Stimulated activated naive CD8-positive, alpha-beta T cell treated with anti-CD3 and anti-CD28 coated beads, Interleukin-15, Interleukin-2, amounts not matched to agents 100 ng/mL and 50 ng/mL, for 24 hours (primary cell): ENCODE data around the gene SCAF8.

ENCODE experiments used
- H3K27ac Mint-ChIP-seq: one replicate; pipeline ENCODE4 v1.8.0; 2021; ENCODE audit warnings: mild to moderate bottlenecking, mixed read lengths
- H3K27me3 Mint-ChIP-seq: one replicate; pipeline ENCODE4 v1.8.0; 2021; ENCODE audit warnings: mixed read lengths
- H3K36me3 Mint-ChIP-seq: one replicate; pipeline ENCODE4 v1.8.0; 2021; ENCODE audit warnings: low read depth, mixed read lengths
- H3K4me1 Mint-ChIP-seq: one replicate; pipeline ENCODE4 v1.8.0; 2021; ENCODE audit warnings: low read depth, mixed read lengths
- H3K4me3 Mint-ChIP-seq: one replicate; pipeline ENCODE4 v1.8.0; 2021; ENCODE audit warnings: mild to moderate bottlenecking, mixed read lengths
- H3K9me3 Mint-ChIP-seq: one replicate; pipeline ENCODE4 v1.8.0; 2021; ENCODE audit warnings: mixed read lengths

Gene SCAF8

DNA sequence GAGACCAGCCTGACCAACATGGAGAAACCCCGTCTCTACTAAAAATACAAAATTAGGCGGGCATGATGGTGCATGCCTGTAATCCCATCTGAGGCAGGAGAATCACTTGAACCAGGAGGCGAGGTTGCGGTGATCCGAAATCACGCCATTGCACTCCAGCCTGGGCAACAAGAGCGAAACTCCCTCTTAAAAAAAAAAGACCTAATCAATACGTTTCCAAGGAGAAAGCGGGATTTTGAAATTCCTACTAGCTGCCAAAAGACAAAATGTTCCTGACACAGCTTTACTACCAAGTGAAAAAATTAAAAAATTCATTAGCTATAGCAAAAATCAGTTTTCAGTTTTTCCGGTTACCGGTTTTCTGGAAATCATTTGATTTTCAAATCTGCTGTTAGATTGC lies 129.3 kb downstream of the SCAF8 start:
- H3K4me3 Mint-ChIP-seq: no peak overlapping the region
- peaks cover 8% of the 10 kb centered on the region for H3K36me3 Mint-ChIP-seq
- peaks cover 4% of the 10 kb centered on the region for H3K4me1 Mint-ChIP-seq
- no peak overlapping the region for H3K27ac Mint-ChIP-seq
- H3K27me3 Mint-ChIP-seq: no peaks in the 10 kb centered on the region
- no peaks in the 10 kb centered on the region for H3K9me3 Mint-ChIP-seq

DNA sequence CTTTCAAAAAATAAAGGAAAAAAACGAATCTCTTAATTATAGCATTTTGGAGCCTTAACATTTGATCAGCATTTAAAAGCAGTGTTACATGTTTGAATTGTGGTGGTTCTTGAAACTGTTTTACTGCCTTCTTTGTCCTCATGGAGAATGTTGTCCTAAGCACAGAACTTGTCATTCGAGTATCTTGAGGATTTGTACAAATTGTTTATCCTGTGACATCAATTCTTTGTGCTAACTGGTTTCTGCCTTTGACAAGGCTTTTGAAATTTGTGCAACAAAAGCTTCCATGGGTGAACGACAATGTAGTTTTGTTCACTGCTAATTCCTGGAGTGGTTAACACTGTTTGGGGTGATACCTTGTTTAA lies 130.8 kb downstream of the SCAF8 start:
- Mint-ChIP-seq H3K4me3 (no peak overlapping the region), H3K36me3 (peaks cover 8% of the 10 kb centered on the region), H3K27ac (no peak overlapping the region), H3K4me1 (peaks cover 4% of the 10 kb centered on the region), H3K9me3 (no peaks in the 10 kb centered on the region), H3K27me3 (no peaks in the 10 kb centered on the region)

DNA sequence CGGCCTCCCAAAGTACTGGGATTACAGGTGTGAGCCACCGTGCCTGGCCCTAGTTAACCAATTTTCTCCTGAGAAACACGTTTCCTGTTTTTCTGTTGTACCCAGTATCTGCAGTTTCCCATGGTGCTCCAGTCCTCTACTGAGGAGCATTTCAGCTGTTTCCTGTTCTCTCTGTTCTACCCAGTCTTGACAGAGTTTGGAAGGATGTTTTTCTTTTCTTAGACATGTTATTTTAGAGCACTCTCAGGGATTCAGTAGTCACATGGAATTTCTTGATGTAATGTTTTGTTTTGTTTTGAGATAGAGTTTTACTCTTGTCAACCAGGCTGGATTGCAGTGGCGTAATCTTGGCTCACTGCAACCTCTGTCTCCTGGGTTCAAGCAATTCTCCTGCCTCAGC lies 132.1 kb downstream of the SCAF8 start:
- H3K36me3 Mint-ChIP-seq: peaks cover 8% of the 10 kb centered on the region

GRCh38 chr6:154868143-154868594 lies 135.0 kb downstream of the SCAF8 start:
- no peaks in the 10 kb centered on the region for H3K9me3 Mint-ChIP-seq
- peaks cover 4% of the 10 kb centered on the region for H3K4me1 Mint-ChIP-seq
- H3K27me3 Mint-ChIP-seq: no peaks in the 10 kb centered on the region
- no peak overlapping the region for H3K4me3 Mint-ChIP-seq
- H3K36me3 Mint-ChIP-seq: peaks cover 8% of the 10 kb centered on the region
- H3K27ac Mint-ChIP-seq: peak overlapping the region; percentile 2

More for the DNA sequence above, 132.1 kb downstream of the SCAF8 start:
- Mint-ChIP-seq H3K27ac (no peak overlapping the region), H3K27me3 (no peaks in the 10 kb centered on the region), H3K4me1 (peaks cover 4% of the 10 kb centered on the region), H3K9me3 (no peaks in the 10 kb centered on the region), H3K4me3 (no peak overlapping the region)

DNA sequence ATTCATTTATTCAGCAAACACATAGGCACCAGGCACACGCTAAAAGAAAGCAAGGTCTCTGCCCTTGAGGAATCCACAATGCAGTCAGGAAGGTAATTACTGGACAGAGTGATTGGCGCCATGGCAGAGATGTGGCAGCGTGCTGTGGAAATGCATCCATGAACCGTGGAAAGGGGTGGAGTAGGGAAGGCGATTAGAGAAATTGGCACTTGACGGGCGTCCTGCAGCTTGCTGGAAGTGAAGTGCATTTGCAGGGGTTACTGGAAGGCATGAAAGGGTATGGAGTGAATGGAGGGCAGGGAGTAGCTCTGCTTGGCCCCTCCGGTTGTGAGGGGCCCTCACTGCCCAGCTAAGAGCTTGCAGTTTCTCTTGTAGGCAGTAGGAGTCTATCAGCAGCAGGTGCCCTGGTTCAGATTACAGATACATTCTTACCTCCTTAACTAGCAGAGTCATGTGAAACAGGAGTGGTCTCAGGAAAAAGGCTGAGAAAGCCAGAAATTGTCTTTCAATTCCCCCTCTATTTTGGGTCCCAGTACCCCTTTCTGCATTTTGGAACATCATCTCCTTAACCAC lies 139.4 kb downstream of the SCAF8 start:
- Mint-ChIP-seq H3K27me3 (no peaks in the 10 kb centered on the region), H3K27ac (no peak overlapping the region), H3K9me3 (no peaks in the 10 kb centered on the region), H3K36me3 (peaks cover 10% of the 10 kb centered on the region), H3K4me3 (no peak overlapping the region), H3K4me1 (peaks cover 10% of the 10 kb centered on the region)

GRCh38 chr6:154873546-154873945 lies 140.3 kb downstream of the SCAF8 start:
- Mint-ChIP-seq H3K27ac (no peak overlapping the region), H3K36me3 (peaks cover 10% of the 10 kb centered on the region), H3K27me3 (no peaks in the 10 kb centered on the region)

DNA sequence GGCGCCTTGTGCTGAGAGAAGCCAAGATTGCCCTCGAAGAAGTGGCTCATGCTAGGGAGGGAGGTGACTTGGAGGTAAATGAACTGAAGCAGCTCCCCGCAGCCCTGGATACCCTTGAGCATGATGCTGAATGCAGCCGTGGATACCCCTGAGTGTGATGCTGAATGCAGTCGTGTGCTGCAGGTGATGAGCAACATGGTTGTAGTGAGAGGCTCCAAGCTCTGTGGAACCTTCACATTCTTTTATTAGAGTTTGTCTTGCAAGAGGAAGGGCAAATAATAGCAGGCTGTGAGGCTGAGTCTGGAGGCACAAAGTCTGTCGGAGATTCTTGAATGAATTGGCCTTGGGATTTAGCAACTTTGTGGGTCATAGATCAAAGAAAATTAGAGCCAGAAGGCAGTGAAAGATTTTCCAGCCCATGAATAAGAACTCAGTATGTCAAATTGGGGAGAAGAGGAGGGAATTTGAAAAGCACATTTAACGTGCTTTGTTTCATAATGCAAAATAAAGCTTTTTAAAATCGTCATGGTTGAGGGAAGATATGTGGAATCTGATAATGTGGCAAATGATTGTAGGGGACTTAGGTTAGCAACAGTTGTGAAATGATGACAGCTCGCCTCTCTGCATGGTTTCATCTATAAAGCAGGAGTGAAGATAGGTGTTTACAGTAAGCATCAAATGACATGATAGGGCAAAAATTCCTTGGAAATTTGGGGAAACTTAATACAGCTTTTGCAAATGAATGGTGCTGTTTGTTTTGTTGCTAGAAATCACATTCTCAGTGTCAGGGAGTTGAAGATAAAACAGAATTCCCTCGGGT lies 141.8 kb downstream of the SCAF8 start:
- H3K4me1 Mint-ChIP-seq: peaks cover 16% of the 10 kb centered on the region
- no peak overlapping the region for H3K4me3 Mint-ChIP-seq
- peaks cover 10% of the 10 kb centered on the region for H3K36me3 Mint-ChIP-seq
- H3K27ac Mint-ChIP-seq: no peak overlapping the region
- no peaks in the 10 kb centered on the region for H3K9me3 Mint-ChIP-seq
- no peaks in the 10 kb centered on the region for H3K27me3 Mint-ChIP-seq

More at GRCh38 chr6:154873546-154873945, 140.3 kb downstream of the SCAF8 start:
- peaks cover 16% of the 10 kb centered on the region for H3K4me1 Mint-ChIP-seq
- no peak overlapping the region for H3K4me3 Mint-ChIP-seq
- no peaks in the 10 kb centered on the region for H3K9me3 Mint-ChIP-seq

DNA sequence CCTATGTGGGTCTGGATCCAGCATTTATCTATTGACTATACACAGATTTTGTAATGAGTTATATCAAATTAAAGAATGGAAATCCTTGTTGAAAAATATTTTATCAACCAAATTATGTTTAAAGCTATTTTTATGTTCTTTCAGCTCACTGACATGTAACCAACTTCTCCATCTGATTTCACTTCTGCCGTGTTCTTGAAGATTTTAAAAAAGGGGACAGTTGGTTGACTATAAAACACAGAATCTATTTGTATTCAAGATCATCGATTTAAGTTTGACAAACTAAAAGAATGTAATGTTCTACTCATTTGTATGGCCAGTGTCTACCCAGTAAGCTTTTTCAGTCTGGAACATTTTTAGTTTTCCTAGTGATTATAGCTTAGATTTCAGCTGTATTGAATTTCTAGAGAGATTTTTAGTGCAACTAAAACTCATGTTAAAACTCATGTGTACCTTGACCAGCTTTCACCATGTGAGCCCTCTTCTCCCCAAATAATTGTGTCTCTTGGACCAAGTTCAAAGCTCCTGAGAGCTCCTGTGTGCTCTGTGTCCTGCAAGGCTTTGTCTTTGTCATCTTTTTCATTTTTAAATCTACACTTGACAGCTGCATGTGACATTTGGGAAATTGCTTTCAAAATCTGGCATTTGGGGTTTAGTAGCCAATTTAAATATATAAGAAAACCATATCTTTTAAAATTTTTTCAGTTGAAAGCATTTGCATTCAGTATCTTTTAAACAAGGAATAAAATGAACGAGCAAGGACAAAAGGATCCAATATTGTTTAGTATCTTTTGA lies 143.5 kb downstream of the SCAF8 start:
- Mint-ChIP-seq H3K9me3 (no peaks in the 10 kb centered on the region), H3K27ac (no peak overlapping the region), H3K4me3 (no peak overlapping the region), H3K36me3 (peaks cover 10% of the 10 kb centered on the region), H3K27me3 (no peaks in the 10 kb centered on the region), H3K4me1 (peaks cover 16% of the 10 kb centered on the region)

GRCh38 chr6:154878871-154879491 lies 145.8 kb downstream of the SCAF8 start:
- peak overlapping the region; percentile 41 for H3K27ac Mint-ChIP-seq
- no peak overlapping the region for H3K4me3 Mint-ChIP-seq
- peaks cover 13% of the 10 kb centered on the region for H3K36me3 Mint-ChIP-seq
- no peaks in the 10 kb centered on the region for H3K9me3 Mint-ChIP-seq
- no peaks in the 10 kb centered on the region for H3K27me3 Mint-ChIP-seq
- H3K4me1 Mint-ChIP-seq: peaks cover 16% of the 10 kb centered on the region

- H3K27me3 Mint-ChIP-seq: no peaks in the 10 kb centered on the region
- no peak overlapping the region for H3K27ac Mint-ChIP-seq
- H3K9me3 Mint-ChIP-seq: no peaks in the 10 kb centered on the region
- H3K4me1 Mint-ChIP-seq: peaks cover 9% of the 10 kb centered on the region
- no peak overlapping the region for H3K4me3 Mint-ChIP-seq
- peaks cover 15% of the 10 kb centered on the region for H3K36me3 Mint-ChIP-seq
Measured at GRCh38 chr6:154882107-154882506, 148.9 kb downstream of the SCAF8 start.
